HCT116 (cell line): Measurements from ENCODE around the gene KMT2C. TPM values are rescaled to one million over a fixed set of nuclear protein-coding genes. Genes with fewer than 3 reads are reported as not detected.
"Not testable (repeated sequence)": the region's sequence is repeated elsewhere in the genome, so short reads cannot be mapped to it uniquely, and the experiment has no call there.

ENCODE experiments used
- ATAC-seq: fragments of 200-7000 bp; cut with Tn5 transposase; 2 replicates; pipeline ENCODE4 v1.9.1; 2020; ENCODE audit warnings: mild to moderate bottlenecking, moderate library complexity
- BruUV-seq: library from RNA; stranded (reverse); fragments of 400-500 nt; replicated peaks from 2 replicates; lab custom pipeline; 2021; lab: Mats Ljungman, UMichigan
- CTCF ChIA-PET: fragments of 300-600 bp; sonication (Branson Sonifier 250); formaldehyde crosslinking; loops from one replicate; lab custom pipeline; 2021; ENCODE audit warnings: antibody characterized with exemption; lab: Charles Lee
- POLR2A ChIA-PET: fragments of 300-600, 350-600 bp; sonication (Branson Sonifier 250); formaldehyde crosslinking; loops from one replicate; lab custom pipeline; 2021; ENCODE audit warnings: antibody characterized with exemption; lab: Charles Lee
- RAD21 ChIA-PET, 2 experiments: fragments of 300-600 bp; sonication (Branson Sonifier 250); formaldehyde crosslinking; loops; one replicate each; lab custom pipeline; 2023; ENCODE audit warnings: low total read pairs in 2 of 2; ENCODE audit not compliant: uncharacterized antibody in 2 of 2, unreplicated experiment in 2 of 2, low non-redundant PET in 1 of 2; lab: Charles Lee
- DNase-seq: peaks from one replicate; pipeline ENCODE4 v3.0.0-alpha.2; 2010; ENCODE audit warnings: low read depth, low spot score
- H2AFZ ChIP-seq: fragments of 200-600 bp; shearing (Covaris generic), sonication (generic); 2 replicates; pipeline ENCODE4 v1.6.1; 2017; ENCODE audit warnings: low read depth, mixed run types, mixed read lengths, antibody characterized with exemption, low read length; ENCODE audit not compliant: poor library complexity, severe bottlenecking
- H3K27ac ChIP-seq: 2 replicates; pipeline ENCODE4 v1.5.1; 2012; ENCODE audit warnings: low read depth, low read length
- H3K27me3 ChIP-seq: fragments of 200-600 bp; sonication (generic); 2 replicates; pipeline ENCODE4 v1.6.1; 2016; ENCODE audit warnings: mixed run types, low read length, mixed read lengths; ENCODE audit not compliant: insufficient read depth
- H3K36me3 ChIP-seq, 2 experiments: fragments of 200-500 bp in 1 of 2; fragments of 200-600 bp in 1 of 2; sonication (Bioruptor generic) in 1 of 2; sonication (generic) in 1 of 2; 2 replicates each; pipeline versions ENCODE4 v1.5.1 to v1.6.1; 2014 to 2016; ENCODE audit warnings: low read length in 2 of 2, inconsistent platforms in 1 of 2, mixed read lengths in 1 of 2, mixed run types in 1 of 2; ENCODE audit not compliant: insufficient read depth in 2 of 2, control insufficient read depth in 1 of 2
- H3K4me1 ChIP-seq, 2 experiments: fragments of 200-600 bp in 1 of 2; sonication (generic) in 1 of 2; 2 replicates each; pipeline versions ENCODE4 v1.5.1 to v1.6.1; 2012 to 2017; ENCODE audit warnings: low read length in 2 of 2, inconsistent platforms in 1 of 2, mild to moderate bottlenecking in 1 of 2, mixed read lengths in 1 of 2, mixed run types in 1 of 2, moderate library complexity in 1 of 2; ENCODE audit not compliant: insufficient read depth in 2 of 2, control insufficient read depth in 1 of 2
- H3K4me2 ChIP-seq: fragments of 200-600 bp; sonication (generic); 2 replicates; pipeline ENCODE4 v1.6.1; 2017; ENCODE audit warnings: mixed run types, low read length, mixed read lengths
- H3K4me3 ChIP-seq, 2 experiments: fragments of 200-600 bp in 1 of 2; sonication (generic) in 1 of 2; replicated peaks in 1 of 2; 2 replicates each; pipeline ENCODE4 v1.5.1; 2011 to 2016; ENCODE audit warnings: low read length in 2 of 2, control low read depth in 1 of 2, low read depth in 1 of 2, mild to moderate bottlenecking in 1 of 2, mixed read lengths in 1 of 2, mixed run types in 1 of 2
- H3K79me2 ChIP-seq: fragments of 200-600 bp; sonication (generic); 2 replicates; pipeline ENCODE4 v1.6.1; 2017; ENCODE audit warnings: mild to moderate bottlenecking, mixed run types, low read length, moderate library complexity, mixed read lengths; ENCODE audit not compliant: insufficient read depth
- H3K9ac ChIP-seq: fragments of 200-600 bp; sonication (generic); 2 replicates; pipeline ENCODE4 v1.6.1; 2016; ENCODE audit warnings: low read length, mixed read lengths
- H3K9me2 ChIP-seq: fragments of 200-600 bp; sonication (generic), shearing (Covaris generic); 2 replicates; pipeline ENCODE4 v1.6.1; 2017; ENCODE audit warnings: mixed run types, mild to moderate bottlenecking, moderate library complexity; ENCODE audit not compliant: insufficient read depth
- H3K9me3 ChIP-seq, 2 experiments: fragments of 200-500 bp in 1 of 2; fragments of 200-600 bp in 1 of 2; sonication (Bioruptor generic) in 1 of 2; sonication (generic) in 1 of 2; 2 replicates each; pipeline ENCODE4 v1.6.1; 2014 to 2017; ENCODE audit warnings: low read length in 2 of 2, mixed read lengths in 2 of 2, inconsistent platforms in 1 of 2, low read depth in 1 of 2, mild to moderate bottlenecking in 1 of 2, mixed run types in 1 of 2, moderate library complexity in 1 of 2; ENCODE audit not compliant: control insufficient read depth in 1 of 2, insufficient read depth in 1 of 2
- H4K20me1 ChIP-seq: fragments of 200-600 bp; sonication (generic), shearing (Covaris generic); 2 replicates; pipeline ENCODE4 v1.6.1; 2017; ENCODE audit warnings: mixed run types, mild to moderate bottlenecking, moderate library complexity; ENCODE audit not compliant: insufficient read depth
- CBX3 ChIP-seq: IDR thresholded peaks from 2 replicates; pipeline ENCODE4 v1.6.1; 2012; ENCODE audit warnings: low read depth
- CEBPB ChIP-seq: IDR thresholded peaks from 2 replicates; pipeline ENCODE4 v1.6.1; 2012; ENCODE audit warnings: low read depth
- CTCF ChIP-seq, 3 experiments: fragments of 200-600 bp in 1 of 3; sonication (generic) in 1 of 3; IDR thresholded peaks in 2 of 3; conservative IDR thresholded peaks in 1 of 3; 2 replicates each; pipeline ENCODE4 v1.5.1; 2012 to 2017; ENCODE audit warnings: low read depth in 2 of 3, low read length in 2 of 3, antibody characterized with exemption in 1 of 3, borderline replicate concordance in 1 of 3, control low read depth in 1 of 3, mild to moderate bottlenecking in 1 of 3, mixed read lengths in 1 of 3, mixed run types in 1 of 3, moderate library complexity in 1 of 3; ENCODE audit not compliant: insufficient read depth in 1 of 3
- EGR1 ChIP-seq: IDR thresholded peaks from 2 replicates; pipeline ENCODE4 v1.6.1; 2012; ENCODE audit warnings: low read depth
- EZH2 ChIP-seq: fragments of 200-600 bp; sonication (generic); IDR thresholded peaks from 2 replicates; pipeline ENCODE4 v1.6.1; 2017; ENCODE audit warnings: antibody characterized with exemption, mixed run types
- EZH2phosphoT487 ChIP-seq: fragments of 200-600 bp; IDR thresholded peaks from 2 replicates; pipeline ENCODE4 v1.6.1; 2018; ENCODE audit warnings: antibody characterized with exemption, borderline replicate concordance
- FOSL1 ChIP-seq: IDR thresholded peaks from 2 replicates; pipeline ENCODE4 v1.6.1; 2012; ENCODE audit warnings: low read depth
- POLR2AphosphoS5 ChIP-seq: IDR thresholded peaks from 2 replicates; pipeline ENCODE4 v1.6.1; 2011; ENCODE audit warnings: mild to moderate bottlenecking, low read depth, low read length, moderate library complexity
- RAD21 ChIP-seq: IDR thresholded peaks from 2 replicates; pipeline ENCODE4 v1.6.1; 2012; ENCODE audit warnings: low read depth, mild to moderate bottlenecking
- REST ChIP-seq: IDR thresholded peaks from 2 replicates; pipeline ENCODE4 v1.6.1; 2012; ENCODE audit warnings: low read depth
- SRF ChIP-seq: IDR thresholded peaks from 2 replicates; pipeline ENCODE4 v1.6.1; 2012; ENCODE audit warnings: low read depth
- YY1 ChIP-seq: IDR thresholded peaks from 2 replicates; pipeline ENCODE4 v1.6.1; 2011; ENCODE audit warnings: low read length, low read depth, moderate library complexity, mild to moderate bottlenecking; ENCODE audit not compliant: insufficient replicate concordance; ENCODE audit errors: extremely low read depth
- ZBTB33 ChIP-seq: IDR thresholded peaks from 2 replicates; pipeline ENCODE4 v1.6.1; 2011; ENCODE audit warnings: mild to moderate bottlenecking, low read length, moderate library complexity; ENCODE audit not compliant: insufficient replicate concordance; ENCODE audit errors: extremely low read depth
- ZFX ChIP-seq: fragments of 450-650 bp; IDR thresholded peaks from 2 replicates; pipeline ENCODE4 v1.6.1; 2017
- intact Hi-C: fragments of 100-400 bp; cut with micrococcal nuclease; formaldehyde crosslinking; loops from 2 replicates; pipeline ENCODE4 v1.10.0; 2022
- total RNA-seq: library from RNA; stranded (reverse); gene quantifications from one replicate; pipeline ENCODE4 v1.2.1, GENCODE V29; 2021; ENCODE audit not compliant: unreplicated experiment

Gene KMT2C
- total RNA-seq, 1 experiment from 2014 or later, result 22.9 TPM

GRCh38 chr7:152204417-152204816 is 231.4 kb downstream of the KMT2C start:
- H3K4me2 ChIP-seq, H3K4me3 ChIP-seq, H3K9me3 ChIP-seq, BruUV-seq, H3K79me2 ChIP-seq, RAD21 ChIA-PET, H3K9ac ChIP-seq, POLR2A ChIA-PET, H3K27me3 ChIP-seq, ATAC-seq, CTCF ChIA-PET, H2AFZ ChIP-seq, H3K36me3 ChIP-seq, intact Hi-C loops, H4K20me1 ChIP-seq, H3K4me1 ChIP-seq, DNase-seq, H3K27ac ChIP-seq, H3K9me2 ChIP-seq: not testable (repeated sequence)

GRCh38 chr7:152203095-152203494 is 232.7 kb downstream of the KMT2C start:
- RAD21 ChIA-PET, result no interaction called here
- no peaks in the 10 kb centered on the region for H3K9me2 ChIP-seq
- intact Hi-C loops, result no loop called here
- no TSS peak for BruUV-seq
- no peak overlapping the region for H3K4me2 ChIP-seq
- no peak overlapping the region for H3K27ac ChIP-seq
- H4K20me1 ChIP-seq, result no peaks in the 10 kb centered on the region
- DNase-seq (no peak), ATAC-seq (no peak)
- H2AFZ ChIP-seq, result no peak overlapping the region
- POLR2A ChIA-PET, result no interaction called here
- no peaks in the 10 kb centered on the region for H3K27me3 ChIP-seq
- CTCF ChIA-PET, result no interaction called here
- H3K36me3 ChIP-seq, result no peaks in the 10 kb centered on the region; a peak in 1 of 4 replicates
- H3K79me2 ChIP-seq, result no peaks in the 10 kb centered on the region
- no peaks in the 10 kb centered on the region for H3K4me1 ChIP-seq
- no peaks in the 10 kb centered on the region for H3K9me3 ChIP-seq
- H3K4me3 ChIP-seq, result no peak overlapping the region
- no peak overlapping the region for H3K9ac ChIP-seq
- TF ChIP-seq POLR2AphosphoS5 (no peak), ZFX (no peak), YY1 (no peak), ZBTB33 (no peak), CEBPB (no peak), EGR1 (no peak), FOSL1 (no peak), EZH2 (no peak), RAD21 (no peak), CBX3 (no peak), EZH2phosphoT487 (no peak), REST (no peak), SRF (no peak), CTCF (IDR thresholded peaks at IDR 0.05 in 2 of 3, conservative IDR thresholded peaks at IDR 0.05 in 1 of 3; ENCODE audit: borderline replicate concordance in 1 of 3, insufficient read depth in 1 of 3, low read depth in 2 of 3, low read length in 2 of 3) (no peak)
